OCI-LY3 (cell line): ENCODE data around the gene LRRTM2.
"Not testable (repeated sequence)": the region's sequence is repeated elsewhere in the genome, so short reads cannot be mapped to it uniquely, and the experiment has no call there.

ENCODE experiments used
- H2AFZ ChIP-seq: fragments of 200-600, 300-600 bp; shearing (Covaris generic); 2 replicates; pipeline ENCODE4 v1.6.0; 2014; ENCODE audit warnings: antibody characterized with exemption, low read depth, low read length
- H3K27ac ChIP-seq: fragments of 200-600, 300-600 bp; sonication (generic); 2 replicates; pipeline ENCODE4 v1.5.1; 2014; ENCODE audit warnings: mild to moderate bottlenecking, low read length, moderate library complexity, mixed read lengths
- H3K27me3 ChIP-seq: fragments of 200-600, 300-600 bp; sonication (generic); 2 replicates; pipeline ENCODE4 v1.6.1; 2014; ENCODE audit warnings: low read depth, low read length, mixed read lengths
- H3K36me3 ChIP-seq: fragments of 200-600, 300-600 bp; sonication (generic); replicated peaks from 2 replicates; pipeline ENCODE3; 2014; ENCODE audit warnings: low read depth, low read length, mixed read lengths
- H3K4me1 ChIP-seq: fragments of 300-600, 200-600 bp; sonication (generic); 2 replicates; pipeline ENCODE4 v1.6.1; 2014; ENCODE audit warnings: low read length, mixed read lengths
- H3K4me2 ChIP-seq: fragments of 200-600, 300-600 bp; sonication (generic); 2 replicates; pipeline ENCODE4 v1.6.1; 2014; ENCODE audit warnings: low read length, mixed read lengths
- H3K4me3 ChIP-seq: fragments of 300-600, 200-600 bp; sonication (generic); 2 replicates; pipeline ENCODE4 v1.5.1; 2014; ENCODE audit warnings: antibody characterized with exemption, mild to moderate bottlenecking, low read length, moderate library complexity
- H3K79me2 ChIP-seq: fragments of 300-600, 200-600 bp; shearing (Covaris generic); 2 replicates; pipeline ENCODE4 v1.6.1; 2014; ENCODE audit warnings: mild to moderate bottlenecking, low read length, mixed read lengths
- H3K9ac ChIP-seq: fragments of 300-600, 200-600 bp; shearing (Covaris generic); 2 replicates; pipeline ENCODE4 v1.6.0; 2014; ENCODE audit warnings: mild to moderate bottlenecking, low read length, moderate library complexity
- H3K9me3 ChIP-seq: fragments of 200-600, 300-600 bp; shearing (Covaris generic); 2 replicates; pipeline ENCODE4 v1.6.1; 2014; ENCODE audit warnings: low read length, mixed read lengths; ENCODE audit not compliant: insufficient read depth
- H4K20me1 ChIP-seq: fragments of 200-600, 300-600 bp; sonication (generic); 2 replicates; pipeline ENCODE4 v1.6.1; 2016; ENCODE audit warnings: low read length, mixed read lengths; ENCODE audit not compliant: insufficient read depth
- EZH2phosphoT487 ChIP-seq: fragments of 200-600 bp; shearing (Covaris generic); IDR thresholded peaks from 2 replicates; pipeline ENCODE4 v1.6.1; 2018; ENCODE audit warnings: antibody characterized with exemption, mixed run types, low read depth
- TF ChIP-seq, protein P1 (sequence below): fragments of 200-600, 300-600 bp; sonication (generic); IDR thresholded peaks from 2 replicates; pipeline ENCODE4 v1.5.1; 2014; ENCODE audit warnings: antibody characterized with exemption, low read length, low read depth

The LRRTM2 gene

DNA sequence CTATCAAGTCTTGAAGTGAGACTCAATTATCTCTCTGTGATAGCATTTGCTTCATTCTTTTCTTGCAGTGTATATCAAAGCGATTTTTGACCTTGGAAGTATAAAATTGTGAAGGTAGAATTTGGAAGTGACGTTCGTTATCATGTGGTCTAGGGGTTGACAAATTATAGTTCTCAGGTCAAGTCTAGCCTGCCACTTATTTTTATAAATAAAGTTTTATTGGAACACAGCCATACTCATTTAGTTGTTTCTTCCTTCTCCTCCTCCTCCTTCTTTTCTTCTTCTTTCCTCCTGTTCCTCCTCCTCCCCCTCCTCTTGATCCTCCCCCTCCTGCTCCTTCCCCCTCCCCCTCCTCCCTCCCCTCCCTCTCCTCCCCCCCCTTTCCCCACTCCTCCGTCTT lies 38.0 kb downstream of the LRRTM2 start:
- TF ChIP-seq, protein P1, sequence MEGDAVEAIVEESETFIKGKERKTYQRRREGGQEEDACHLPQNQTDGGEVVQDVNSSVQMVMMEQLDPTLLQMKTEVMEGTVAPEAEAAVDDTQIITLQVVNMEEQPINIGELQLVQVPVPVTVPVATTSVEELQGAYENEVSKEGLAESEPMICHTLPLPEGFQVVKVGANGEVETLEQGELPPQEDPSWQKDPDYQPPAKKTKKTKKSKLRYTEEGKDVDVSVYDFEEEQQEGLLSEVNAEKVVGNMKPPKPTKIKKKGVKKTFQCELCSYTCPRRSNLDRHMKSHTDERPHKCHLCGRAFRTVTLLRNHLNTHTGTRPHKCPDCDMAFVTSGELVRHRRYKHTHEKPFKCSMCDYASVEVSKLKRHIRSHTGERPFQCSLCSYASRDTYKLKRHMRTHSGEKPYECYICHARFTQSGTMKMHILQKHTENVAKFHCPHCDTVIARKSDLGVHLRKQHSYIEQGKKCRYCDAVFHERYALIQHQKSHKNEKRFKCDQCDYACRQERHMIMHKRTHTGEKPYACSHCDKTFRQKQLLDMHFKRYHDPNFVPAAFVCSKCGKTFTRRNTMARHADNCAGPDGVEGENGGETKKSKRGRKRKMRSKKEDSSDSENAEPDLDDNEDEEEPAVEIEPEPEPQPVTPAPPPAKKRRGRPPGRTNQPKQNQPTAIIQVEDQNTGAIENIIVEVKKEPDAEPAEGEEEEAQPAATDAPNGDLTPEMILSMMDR: no peak
- TF ChIP-seq EZH2phosphoT487: no peak
- Histone ChIP-seq H3K9ac (no peak overlapping the region), H2AFZ (no peak overlapping the region), H3K4me2 (no peak overlapping the region), H3K4me1 (no peaks in the 10 kb centered on the region), H3K36me3 (no peaks in the 10 kb centered on the region), H3K27me3 (no peaks in the 10 kb centered on the region), H3K9me3 (no peaks in the 10 kb centered on the region), H3K79me2 (no peaks in the 10 kb centered on the region), H3K4me3 (no peak overlapping the region), H3K27ac (no peak overlapping the region), H4K20me1 (no peaks in the 10 kb centered on the region)

- H3K4me3 ChIP-seq, H3K27me3 ChIP-seq, H3K4me2 ChIP-seq, H3K9ac ChIP-seq, H3K36me3 ChIP-seq, H3K9me3 ChIP-seq, H2AFZ ChIP-seq, H3K27ac ChIP-seq, H4K20me1 ChIP-seq, H3K4me1 ChIP-seq, H3K79me2 ChIP-seq: not testable (repeated sequence)
Observed at GRCh38 chr5:138834853-138835252, 40.3 kb downstream of the LRRTM2 start.

- Histone ChIP-seq H3K27ac (no peak overlapping the region), H3K4me1 (no peaks in the 10 kb centered on the region), H4K20me1 (no peaks in the 10 kb centered on the region), H3K9ac (no peak overlapping the region), H3K36me3 (no peaks in the 10 kb centered on the region), H3K27me3 (no peaks in the 10 kb centered on the region), H2AFZ (no peak overlapping the region), H3K79me2 (no peaks in the 10 kb centered on the region), H3K9me3 (no peaks in the 10 kb centered on the region), H3K4me3 (no peak overlapping the region), H3K4me2 (no peak overlapping the region)
- TF ChIP-seq, protein P1: no peak
- TF ChIP-seq EZH2phosphoT487: no peak
Observed at GRCh38 chr5:138833726-138834480, 41.2 kb downstream of the LRRTM2 start.

DNA sequence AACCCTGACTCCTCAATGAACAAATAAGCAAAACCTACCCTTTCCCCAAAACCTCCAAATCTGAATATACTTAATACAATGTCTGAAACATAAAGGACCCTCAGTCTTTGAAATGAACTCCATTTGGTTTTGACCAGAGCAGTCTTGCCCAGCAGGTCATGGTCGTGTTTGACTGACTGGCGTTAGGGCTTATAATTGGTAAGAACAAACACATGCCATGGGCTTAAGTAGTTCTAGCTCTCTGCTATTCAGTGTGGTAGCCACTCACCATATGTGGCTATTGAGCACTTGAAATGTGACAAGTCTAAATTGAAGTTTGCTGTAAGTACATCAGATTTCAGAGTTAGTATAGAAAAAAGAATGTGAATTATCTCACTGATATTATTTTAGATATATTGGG lies 42.1 kb downstream of the LRRTM2 start:
- H3K9me3 ChIP-seq: no peaks in the 10 kb centered on the region
- H3K4me1 ChIP-seq: no peaks in the 10 kb centered on the region
- no peaks in the 10 kb centered on the region for H3K27me3 ChIP-seq
- no peak overlapping the region for H3K9ac ChIP-seq
- TF ChIP-seq, protein P1: no peak
- TF ChIP-seq EZH2phosphoT487: no peak
- no peaks in the 10 kb centered on the region for H4K20me1 ChIP-seq
- no peaks in the 10 kb centered on the region for H3K79me2 ChIP-seq
- H3K36me3 ChIP-seq: no peaks in the 10 kb centered on the region
- no peak overlapping the region for H3K4me3 ChIP-seq
- H3K4me2 ChIP-seq: no peak overlapping the region
- no peak overlapping the region for H3K27ac ChIP-seq
- H2AFZ ChIP-seq: no peak overlapping the region
